Stimulated activated CD8-positive, alpha-beta memory T cell treated with anti-CD3 and anti-CD28 coated beads, Interleukin-7, amount 100 ng/mL, for 24 hours (primary cell): ENCODE measurements around the gene NEAT1.
"Not testable (repeated sequence)": the region's sequence is repeated elsewhere in the genome, so short reads cannot be mapped to it uniquely, and the experiment has no call there.

ENCODE experiments used
- DNase-seq: peaks from one replicate; pipeline ENCODE4 v3.0.0-alpha.2; 2020; ENCODE audit warnings: low read depth

The NEAT1 gene

DNA sequence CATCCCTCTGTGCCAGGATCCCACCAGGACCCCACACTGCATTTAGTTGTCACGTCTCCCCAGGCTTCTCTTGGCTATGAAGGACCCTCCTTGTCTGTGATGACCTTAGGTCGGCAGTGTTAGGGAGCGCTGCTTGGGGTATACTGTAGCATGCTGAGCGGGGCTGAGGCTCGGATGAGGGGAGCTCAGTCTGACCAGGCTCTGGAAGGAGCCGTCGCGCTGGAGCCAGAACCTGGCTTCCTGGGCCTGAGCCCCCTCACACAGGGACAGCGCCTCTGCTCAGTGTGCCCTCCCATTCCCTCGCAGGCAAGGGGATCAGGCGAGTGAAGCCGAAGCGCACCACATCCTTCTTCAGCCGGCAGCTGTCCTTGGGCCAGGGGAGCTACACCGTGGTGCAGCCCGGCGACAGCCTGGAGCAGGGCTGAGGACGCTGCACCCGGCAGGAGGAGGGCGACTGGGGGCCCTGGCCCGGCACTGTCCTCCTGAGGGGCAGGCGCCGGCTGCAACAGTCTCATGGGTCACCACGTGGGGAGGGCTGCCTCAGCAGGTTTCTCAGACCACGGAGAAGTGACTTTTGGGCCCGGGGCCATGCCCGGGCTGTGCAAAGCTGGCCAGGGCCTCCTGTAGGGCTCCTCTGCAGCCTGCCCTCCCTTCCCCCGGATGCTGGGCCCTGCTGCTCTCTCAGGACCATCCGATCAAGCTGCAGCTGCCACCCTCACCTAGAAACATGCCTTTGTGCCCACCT lies 11.5 kb upstream of the NEAT1 start:
- DNase-seq: no peak

DNA sequence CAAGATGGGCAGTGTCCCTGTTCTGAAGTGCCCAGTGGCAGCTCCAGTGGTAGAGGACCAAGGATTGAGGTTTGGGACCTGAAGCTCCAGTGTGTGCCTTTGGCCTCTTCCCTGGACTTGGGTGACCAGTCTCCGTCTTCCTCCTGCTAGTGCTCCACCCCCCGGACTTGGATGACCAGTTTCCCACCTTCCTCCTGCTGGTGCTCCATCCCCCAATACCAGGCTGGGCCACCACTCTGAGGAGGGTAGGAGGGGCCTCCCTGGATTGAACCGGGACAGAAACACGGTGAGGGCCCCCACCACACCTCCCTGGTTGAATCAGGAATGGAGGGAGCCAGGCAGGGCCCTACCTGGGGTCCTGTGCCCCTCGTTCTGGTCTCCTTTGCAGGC lies 10.9 kb upstream of the NEAT1 start:
- no peak for DNase-seq

DNA sequence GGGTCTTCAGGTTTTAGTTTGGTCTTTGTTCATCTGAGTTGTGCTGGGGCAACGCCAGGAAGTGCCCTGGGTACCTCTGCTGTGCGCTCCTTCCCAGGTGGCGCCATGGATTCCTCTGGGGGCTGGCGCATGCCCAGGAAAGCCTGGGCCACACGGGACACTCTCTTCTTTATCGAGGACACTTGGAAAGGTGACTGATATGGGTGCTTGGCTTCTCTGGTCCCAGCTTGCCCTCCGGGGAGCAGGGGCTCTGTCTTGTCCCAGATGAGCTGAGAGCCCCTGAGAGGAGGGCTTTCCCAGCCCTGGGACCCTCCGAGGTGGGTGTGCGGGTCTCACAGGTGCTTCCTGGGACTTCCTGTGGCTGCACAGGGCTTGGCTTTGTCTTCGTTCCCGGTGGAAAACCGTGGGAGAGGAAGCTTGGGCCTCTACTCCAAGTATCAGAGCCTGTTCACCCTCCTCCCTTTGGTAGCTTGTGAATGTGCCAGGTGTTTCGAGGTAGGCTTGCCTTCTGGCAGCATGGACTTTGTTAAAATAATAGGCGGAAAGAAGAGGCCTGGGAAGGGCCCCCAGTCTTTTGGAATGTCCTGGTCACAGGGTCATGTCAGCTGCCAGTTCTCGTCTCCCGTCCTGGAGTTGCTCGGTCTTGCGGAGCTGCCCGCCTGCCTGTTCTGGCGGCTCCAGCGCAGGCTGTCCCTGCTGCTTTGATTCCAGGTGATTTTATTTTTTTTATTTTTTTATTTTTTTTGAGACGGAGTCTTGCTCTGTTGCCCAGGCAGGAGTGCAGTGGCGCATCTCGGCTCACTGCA lies 10.1 kb upstream of the NEAT1 start:
- DNase-seq: no peak

DNA sequence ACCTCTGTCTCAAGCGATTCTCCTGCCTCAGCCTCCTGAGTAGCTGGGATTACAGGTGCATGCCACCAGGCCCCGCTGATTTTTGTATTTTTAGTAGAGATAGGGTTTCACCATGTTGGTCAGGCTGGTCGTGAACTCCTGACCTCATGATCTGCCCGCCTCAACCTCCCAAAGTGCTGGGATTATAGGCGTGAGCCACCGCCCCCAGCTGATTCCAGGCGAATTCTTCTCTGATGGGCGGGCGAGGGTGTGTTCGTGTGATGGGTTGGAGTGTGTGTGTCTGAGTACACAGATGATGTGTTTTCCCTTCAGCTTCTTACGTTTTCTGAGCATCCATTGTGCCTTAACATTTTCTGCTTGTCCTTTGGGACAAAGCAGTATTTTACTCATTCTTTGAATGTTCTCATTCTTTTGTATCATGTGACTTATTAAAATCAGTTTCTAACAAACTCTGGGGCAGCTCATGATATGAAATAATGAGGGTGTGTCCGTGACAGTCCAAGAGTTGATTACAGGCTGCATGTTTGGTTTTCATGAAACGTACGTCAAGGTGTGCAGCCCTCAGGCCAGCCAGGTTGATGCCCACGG lies 9.4 kb upstream of the NEAT1 start:
- DNase-seq: not testable (repeated sequence)

DNA sequence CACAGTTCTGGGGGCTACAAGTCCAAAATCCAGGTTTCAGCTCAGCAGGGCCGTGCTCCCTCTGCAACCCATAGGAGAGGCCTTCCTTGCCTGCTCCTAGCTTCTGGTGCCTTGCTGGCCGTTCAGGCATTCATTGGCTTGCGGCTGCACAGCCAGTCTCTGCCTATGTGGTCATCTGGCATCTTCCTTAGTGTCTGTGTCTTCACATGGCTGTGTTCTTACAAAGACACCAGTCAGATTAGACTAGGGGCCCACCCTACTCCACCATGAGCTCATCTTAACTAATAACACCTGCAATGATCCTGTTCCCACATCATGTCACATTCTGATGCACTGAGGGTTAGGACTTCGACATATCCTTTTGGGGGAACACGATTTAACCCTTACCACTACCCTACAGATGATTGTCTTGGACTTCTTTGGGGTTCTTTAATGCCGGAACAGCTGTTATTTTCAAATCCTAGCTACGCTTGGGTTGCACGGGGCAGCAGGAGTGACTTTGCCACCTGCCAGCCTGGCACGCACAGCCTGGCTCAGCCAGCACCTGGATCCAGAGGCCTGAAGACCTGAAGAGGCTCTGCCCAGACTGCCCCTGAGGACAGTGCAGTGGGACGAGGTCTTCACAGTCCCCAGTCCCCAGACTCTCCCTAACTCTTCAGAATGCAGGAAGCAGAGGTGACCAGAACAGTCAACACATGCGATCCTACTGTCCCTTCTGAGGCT lies 7.7 kb upstream of the NEAT1 start:
- DNase-seq: no peak

DNA sequence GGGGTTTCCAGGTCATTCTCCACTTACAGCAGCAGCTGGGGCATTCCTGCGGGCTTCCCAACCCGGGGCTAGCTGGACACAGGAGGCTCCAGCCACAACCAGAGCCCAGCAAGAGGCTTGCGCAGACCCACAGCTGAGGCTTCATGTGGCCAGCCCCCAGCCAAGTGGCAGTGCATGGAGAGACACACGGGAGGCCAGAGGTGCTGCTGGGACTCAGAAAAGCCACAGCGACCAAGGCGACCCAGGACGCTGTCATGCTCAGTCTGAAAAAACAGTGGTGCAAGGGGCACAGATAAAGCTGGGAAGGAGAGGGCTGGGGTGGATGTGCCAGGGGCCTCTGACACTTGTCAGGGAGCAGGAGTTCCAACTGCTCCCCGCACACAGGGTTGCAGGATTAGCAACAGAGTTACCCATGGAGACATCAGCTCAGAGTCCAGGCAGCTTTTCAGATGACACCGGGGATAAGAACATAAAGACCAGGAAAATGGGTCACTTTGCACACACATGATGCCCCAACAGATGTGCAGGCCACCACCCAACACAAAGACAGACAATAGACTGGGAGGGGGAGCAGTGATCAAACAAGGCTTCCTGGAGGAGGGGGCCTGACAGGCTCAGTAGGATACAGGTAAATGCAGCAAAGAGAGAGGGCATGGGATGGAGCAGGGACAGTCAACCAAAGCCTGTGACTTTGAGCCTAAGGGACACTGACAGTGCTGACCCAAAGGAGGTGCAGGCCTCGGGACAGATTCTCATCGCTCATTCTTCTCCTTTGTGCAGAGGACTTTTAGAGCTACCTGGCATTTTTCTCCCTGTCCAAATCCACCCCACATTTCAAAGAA lies 6.9 kb upstream of the NEAT1 start:
- no peak for DNase-seq

DNA sequence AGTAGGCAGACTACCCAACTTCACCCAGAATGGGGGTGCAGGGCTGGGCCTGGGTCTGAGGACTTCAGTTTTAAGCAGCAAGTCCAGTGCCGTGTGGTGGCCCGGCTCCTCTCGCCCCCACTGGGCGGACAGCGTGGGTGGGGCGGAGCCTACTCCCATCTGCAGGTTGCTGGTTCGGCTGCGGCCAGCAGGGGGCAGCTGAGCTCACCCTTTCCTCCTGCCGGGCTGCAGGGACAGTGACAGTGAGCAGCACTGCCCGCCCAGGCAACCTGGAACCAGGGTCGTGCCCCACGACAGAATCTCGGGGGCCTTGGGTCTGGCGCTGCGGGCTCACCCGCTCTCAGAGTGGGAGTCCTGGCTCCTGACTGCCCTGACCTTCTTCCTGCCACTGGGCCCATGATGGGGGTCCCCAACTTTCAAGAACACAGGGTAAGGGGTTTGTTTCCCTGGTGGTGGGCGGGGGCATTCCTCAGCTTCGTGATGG lies 6.2 kb upstream of the NEAT1 start:
- DNase-seq: peak; percentile 86

DNA sequence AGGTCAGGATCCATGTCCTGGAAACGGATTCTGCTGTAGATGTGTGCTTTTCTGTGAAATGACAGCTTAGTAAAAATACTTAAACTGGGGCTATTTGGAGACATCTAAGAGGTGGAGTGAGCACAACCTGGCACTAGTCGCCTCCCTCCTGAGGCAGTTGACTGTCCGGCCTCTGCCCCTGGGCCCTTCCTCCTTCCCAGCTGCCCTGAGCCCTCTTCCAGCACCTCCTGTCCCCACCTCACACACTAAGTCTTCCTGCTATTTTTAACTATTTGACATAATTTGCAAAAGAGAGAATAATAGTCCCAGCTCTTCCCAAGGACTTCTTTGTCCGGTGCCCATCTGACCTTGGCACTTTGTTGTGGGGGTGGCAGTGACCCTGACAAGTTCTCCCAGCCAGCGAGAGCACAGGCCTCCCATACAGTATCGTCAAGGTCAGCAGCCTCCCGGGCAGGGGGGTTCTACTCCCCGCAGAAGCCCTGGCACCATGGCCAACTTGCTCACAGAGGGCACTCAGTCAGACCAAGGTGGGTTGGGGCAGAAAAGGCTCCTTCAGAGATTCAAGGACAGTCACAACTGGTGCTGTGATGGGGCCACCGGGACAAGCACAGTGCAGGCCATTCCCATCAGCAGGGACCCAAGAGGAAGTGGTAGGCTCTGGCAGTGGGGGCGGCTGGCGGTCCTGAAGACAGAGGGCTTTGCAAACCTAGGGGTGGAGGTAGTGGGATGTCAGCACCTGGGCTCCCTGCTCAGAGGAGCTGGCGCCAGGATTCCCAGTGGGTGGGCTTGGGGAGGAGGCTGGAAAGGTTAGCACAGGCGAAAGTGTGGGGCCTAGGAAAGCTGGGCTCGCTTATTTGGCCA lies 5.5 kb upstream of the NEAT1 start:
- DNase-seq: no peak

DNA sequence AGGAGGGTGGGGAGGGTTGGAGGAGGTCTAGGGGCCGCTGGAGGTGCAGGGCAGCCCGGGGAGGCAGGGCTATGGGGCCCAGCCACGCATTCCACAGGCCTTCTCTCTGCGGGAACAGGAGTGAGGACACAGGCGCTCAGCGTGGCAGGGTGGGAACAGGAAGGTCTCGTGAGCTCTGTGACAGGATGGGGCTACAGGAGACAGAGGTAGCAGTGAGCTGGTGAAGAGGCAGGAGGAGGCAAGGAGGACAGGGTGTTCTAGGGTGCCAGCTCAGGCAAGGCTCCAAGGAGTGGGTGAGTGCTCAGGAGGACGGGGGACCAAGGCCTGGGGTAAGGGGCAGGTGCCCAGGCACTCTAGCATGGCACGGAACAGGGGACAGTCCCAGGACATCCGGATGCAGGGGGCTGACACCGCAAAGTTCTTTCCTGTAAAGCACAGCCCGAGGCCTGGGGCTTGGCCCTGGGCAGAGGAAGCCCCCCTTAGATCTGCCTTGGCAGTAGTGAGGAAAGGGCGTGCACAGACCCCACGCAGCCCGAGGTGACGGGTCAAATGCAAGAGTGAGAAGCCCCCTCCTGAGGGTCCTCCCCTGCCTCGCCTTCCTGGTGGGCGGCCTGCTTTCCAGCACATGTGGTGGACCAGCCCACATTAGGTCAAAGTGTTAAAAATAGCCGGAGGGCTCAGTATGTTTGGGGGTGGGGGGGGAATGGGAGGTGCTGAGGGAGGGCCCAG lies 4.7 kb upstream of the NEAT1 start:
- DNase-seq: no peak

DNA sequence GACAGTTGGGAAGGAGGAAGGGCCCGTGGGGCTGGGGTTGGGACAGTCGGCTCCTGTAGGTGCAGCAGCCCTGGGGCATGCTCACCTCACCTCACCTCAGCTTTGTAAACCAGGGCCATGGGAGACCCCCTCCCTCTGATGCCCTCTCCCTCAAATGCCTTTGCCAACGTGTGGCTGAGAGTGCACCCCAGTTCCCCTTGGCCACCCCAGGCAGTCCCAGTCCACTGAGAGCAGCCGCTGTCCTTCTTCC lies 4.2 kb upstream of the NEAT1 start:
- DNase-seq: no peak

DNA sequence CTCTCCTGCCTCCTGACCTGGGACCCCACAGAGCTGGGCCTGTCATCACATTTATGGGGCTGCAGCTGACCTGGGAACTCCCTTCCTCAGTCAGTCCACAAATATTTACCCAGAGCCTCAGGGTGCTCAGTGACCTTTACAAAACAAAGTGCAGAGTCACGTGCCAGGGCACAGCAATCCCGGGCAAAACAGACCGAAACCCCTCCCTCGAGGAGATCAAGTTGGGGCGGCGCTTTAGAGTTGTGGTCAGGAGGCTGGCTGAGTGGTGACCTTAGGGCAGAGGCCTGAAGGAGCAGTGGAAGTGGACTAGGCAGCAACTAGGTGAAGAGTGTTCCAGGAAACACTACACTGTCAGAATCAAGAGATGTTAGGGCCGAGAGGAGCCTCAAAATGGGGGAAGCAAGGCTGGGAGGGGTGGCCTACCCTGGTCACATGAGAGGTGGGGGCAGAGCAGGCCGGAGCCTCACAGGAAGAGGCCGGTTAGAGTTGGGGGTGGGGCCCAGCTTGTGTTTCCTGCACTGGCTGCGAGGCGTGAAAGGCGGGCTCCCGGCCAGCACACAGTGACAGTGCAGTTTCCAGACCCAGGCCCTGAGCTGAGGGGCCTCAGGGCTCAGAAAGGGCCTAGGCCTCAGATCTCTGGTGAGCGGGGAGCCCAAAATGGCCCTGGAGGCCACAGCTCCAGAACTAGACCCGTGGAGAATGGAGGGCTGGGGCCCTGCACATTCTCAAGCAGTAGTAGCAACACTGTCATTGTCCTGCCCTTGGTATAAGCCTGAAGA lies 3.7 kb upstream of the NEAT1 start:
- DNase-seq: peak; percentile 78

DNA sequence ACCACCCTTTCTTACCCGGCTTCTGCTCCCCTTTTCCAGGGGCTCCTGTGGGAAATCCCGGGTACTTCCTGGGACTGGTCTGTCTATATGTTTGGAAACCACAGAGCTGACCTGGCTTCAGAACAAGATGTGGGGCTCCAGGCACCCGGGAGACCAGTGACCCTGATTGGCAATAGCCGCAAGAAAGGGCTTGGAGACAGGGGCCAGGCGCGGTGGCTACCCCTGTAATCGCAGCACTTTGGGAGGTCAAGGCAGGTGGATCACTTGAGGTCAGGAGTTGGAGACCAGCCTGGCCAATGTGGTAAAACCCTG lies 3.2 kb upstream of the NEAT1 start:
- DNase-seq: no peak

DNA sequence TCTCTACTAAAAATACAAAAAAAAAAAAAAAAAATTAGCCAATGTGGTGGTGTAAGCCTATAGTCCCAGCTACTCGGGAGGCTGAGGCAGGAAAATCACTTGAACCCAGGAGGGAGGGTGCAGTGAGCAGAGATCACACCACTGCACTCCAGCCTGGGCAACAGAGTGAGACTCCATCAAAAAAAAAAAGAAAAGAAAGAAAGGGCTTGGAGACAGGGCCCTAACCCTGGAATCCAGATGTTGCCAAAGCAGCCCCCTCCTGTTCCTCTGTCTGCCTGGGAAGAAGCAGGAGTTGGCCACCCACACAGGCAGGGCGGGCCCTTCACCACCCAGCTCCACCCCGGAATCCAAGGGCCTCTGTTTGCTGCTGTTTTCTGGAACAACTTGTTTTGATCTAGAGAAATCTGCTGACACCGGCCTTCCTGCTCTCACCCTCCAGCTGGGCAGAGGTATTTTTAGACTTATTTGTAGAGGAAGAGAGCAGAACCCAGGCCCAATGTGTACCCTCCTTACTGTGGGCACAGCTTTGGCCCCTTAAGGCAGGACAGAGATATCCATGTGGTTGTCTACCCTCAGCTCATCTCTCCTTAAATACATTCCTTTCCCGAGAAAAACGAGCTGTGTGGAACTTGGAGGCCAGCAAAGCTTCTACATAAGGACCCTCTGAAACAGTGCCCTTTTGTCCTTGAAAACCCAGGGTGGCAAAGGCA lies 2.7 kb upstream of the NEAT1 start:
- no peak for DNase-seq

DNA sequence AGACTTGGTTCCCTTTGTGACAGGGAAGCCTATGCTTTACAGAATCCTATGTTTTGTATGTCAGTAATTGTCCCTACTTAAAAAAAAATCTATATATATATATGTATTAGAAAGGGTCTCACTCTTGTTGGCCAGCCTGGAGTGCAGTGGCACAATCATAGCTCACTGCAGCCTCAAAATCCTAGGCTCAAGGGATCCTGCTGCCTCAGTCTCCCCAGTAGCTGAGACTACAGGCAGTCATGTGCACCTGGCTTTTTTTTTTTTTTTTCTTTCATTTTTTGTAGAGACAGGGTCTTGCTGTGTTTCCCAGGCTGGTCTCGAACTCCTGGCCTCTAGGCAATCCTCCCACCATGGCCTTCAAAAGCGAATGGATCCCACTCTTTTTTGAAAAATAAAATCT lies 2.1 kb upstream of the NEAT1 start:
- DNase-seq: no peak

DNA sequence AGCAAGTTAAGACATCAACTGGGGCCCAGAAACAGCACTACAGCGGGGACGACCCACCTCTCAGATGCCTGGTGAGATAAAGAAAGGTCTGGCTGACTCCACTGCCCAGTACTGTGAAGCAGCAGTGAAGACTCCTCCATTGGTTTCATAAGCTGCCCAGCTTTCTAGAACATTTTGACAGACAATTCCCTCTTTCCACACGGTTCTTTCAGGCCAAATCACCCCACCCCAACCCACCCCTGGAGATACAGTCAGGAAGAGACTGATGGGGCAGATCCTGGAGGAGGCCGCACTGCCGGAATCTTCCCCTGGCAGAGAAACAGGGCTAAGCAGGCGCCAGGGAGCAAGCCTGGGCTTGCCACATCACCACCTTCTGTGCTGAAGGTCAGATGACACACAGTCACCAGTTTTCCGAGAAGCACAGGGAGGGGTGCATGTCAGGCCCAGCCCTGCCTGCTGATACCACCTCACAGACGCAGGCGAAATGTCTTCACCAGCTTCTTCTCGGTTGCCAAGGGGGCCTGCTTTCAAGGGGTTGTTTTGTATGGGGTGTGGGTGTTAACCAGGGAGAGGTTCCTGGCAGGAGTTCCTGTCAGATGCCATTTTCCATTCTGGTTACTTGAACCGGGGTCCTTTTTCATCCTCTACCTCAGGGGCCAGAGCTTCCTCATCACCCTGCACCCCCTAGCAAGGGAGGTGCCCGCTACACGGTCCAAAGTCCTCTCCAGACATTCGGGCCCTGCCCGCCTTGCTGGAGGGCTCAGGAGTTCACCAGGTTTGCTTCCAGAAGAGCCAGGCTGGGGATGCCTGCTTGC lies 1.4 kb upstream of the NEAT1 start:
- peak; percentile 65 for DNase-seq

DNA sequence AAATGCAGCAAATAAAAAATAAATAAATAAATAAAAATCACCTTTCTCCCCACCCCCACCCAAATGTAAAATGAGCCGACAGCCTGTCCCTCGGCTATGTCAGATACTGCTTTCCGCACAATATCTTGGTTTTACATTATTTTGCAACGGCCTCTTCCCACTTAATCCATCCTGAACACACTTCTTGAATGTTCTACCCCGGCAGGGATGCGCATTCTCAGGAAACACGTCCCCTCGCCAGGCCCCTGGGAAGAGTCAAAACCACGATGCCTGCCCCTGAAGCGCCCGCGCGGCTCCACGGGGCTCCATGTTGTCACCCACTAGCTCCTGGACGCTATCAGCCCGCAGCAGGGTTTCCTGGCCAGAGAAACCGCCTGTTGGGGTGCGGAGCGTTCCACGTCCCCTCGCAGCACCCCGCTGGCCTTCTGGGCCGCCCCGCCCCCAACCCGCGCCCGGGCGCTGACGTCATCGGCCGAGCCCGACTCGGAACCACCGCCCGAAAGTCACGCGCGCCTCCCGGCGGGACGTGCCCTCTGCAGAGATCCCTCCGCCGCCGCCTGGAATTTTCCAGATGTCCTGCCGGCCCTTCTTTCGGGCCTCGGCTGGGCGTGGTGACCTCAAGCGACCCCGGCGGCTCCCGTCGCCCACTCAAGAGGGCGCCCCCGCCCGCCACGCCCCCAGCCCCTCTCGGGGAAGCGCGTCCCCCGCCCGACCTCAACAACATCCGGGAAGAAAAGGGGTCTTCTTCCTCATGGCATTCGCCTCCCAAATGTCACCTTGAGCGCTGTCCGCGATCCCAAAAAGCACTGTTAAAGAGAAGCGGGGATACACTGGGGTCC lies 585 bp upstream of the NEAT1 start:
- peak; percentile 89 for DNase-seq
